C4-2B (cell line): ENCODE results near the gene CA12.

ENCODE experiments used
- CTCF ChIP-seq: fragments of 450-650 bp; conservative IDR thresholded peaks from 2 replicates; pipeline ENCODE4 v1.5.1; 2017; ENCODE audit warnings: mild to moderate bottlenecking
- ZFX ChIP-seq: fragments of 450-650 bp; IDR thresholded peaks from 2 replicates; pipeline ENCODE4 v1.6.1; 2017

DNA sequence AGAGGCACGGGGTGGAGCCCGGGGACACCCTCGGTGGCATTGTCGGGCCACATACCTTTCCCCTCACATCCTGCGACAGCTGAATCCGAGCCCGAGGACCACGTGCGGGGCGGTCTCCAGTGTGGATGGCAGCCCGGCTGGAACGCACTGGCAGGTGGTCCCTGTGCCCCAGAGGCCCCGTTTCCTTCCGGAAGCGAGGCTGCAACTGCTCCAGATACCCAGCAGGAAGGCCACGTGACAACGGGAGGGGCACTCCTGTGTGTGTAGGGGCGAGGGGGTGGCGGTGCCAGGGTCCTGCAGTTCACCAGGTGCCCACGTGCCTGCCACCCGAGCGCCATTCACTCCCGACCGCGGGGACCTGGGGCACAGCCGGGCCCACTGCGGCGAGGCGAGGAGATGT lies 60.2 kb downstream of the CA12 start:
- TF ChIP-seq CTCF (no peak), ZFX (no peak)
